Activated T-helper 9 cell treated with anti-CD3 and anti-CD28 coated beads, Interleukin-2, amount 50 U/mL, for 16 hours (primary cell): ENCODE data around the gene SMPD1.
"Not testable (repeated sequence)": the region's sequence is repeated elsewhere in the genome, so short reads cannot be mapped to it uniquely, and the experiment has no call there.

Experiments
- DNase-seq: peaks from one replicate; pipeline ENCODE4 v3.0.0-alpha.2; 2020; ENCODE audit warnings: low read depth

The SMPD1 gene

GRCh38 chr11:6388748-6389147 is 1.5 kb upstream of the SMPD1 start:
- DNase-seq: no peak

GRCh38 chr11:6390718-6391469 is 620 bp downstream of the SMPD1 start:
- DNase-seq: no peak

GRCh38 chr11:6391537-6392134 is 1.4 kb downstream of the SMPD1 start:
- no peak for DNase-seq

- DNase-seq: not testable (repeated sequence)
Measured at GRCh38 chr11:6392251-6392650, 2.0 kb downstream of the SMPD1 start.

- no peak for DNase-seq
Measured at GRCh38 chr11:6393989-6394670, 3.9 kb downstream of the SMPD1 start.

GRCh38 chr11:6395470-6396060 is 5.3 kb downstream of the SMPD1 start:
- DNase-seq: no peak

GRCh38 chr11:6397156-6397555 is 6.9 kb downstream of the SMPD1 start:
- no peak for DNase-seq

- DNase-seq: no peak
Measured at GRCh38 chr11:6397636-6398035, 7.4 kb downstream of the SMPD1 start.

- no peak for DNase-seq
Measured at GRCh38 chr11:6400431-6401345, 10.4 kb downstream of the SMPD1 start.

- no peak for DNase-seq
Measured at GRCh38 chr11:6401464-6401863, 11.2 kb downstream of the SMPD1 start.

- no peak for DNase-seq
Measured at GRCh38 chr11:6402061-6402470, 11.8 kb downstream of the SMPD1 start.

GRCh38 chr11:6402561-6402981 is 12.3 kb downstream of the SMPD1 start:
- DNase-seq: peak; percentile 35

GRCh38 chr11:6403539-6403938 is 13.3 kb downstream of the SMPD1 start:
- DNase-seq: no peak

GRCh38 chr11:6404342-6405051 is 14.2 kb downstream of the SMPD1 start:
- no peak for DNase-seq

- DNase-seq: no peak
Measured at GRCh38 chr11:6405052-6405667, 14.9 kb downstream of the SMPD1 start.

GRCh38 chr11:6405846-6406245 is 15.6 kb downstream of the SMPD1 start:
- DNase-seq: no peak

GRCh38 chr11:6406370-6406769 is 16.1 kb downstream of the SMPD1 start:
- DNase-seq: no peak

GRCh38 chr11:6410695-6411430 is 20.6 kb downstream of the SMPD1 start:
- DNase-seq: no peak

GRCh38 chr11:6411594-6412031 is 21.3 kb downstream of the SMPD1 start:
- DNase-seq: no peak

GRCh38 chr11:6413791-6414201 is 23.5 kb downstream of the SMPD1 start:
- DNase-seq: no peak
